GM23338 (cell line): ENCODE results near the gene THYN1.

Experiments
- CTCF ChIP-seq, 2 experiments: fragments of 200-600 bp in 1 of 2; sonication (generic) in 1 of 2; conservative IDR thresholded peaks; 2 replicates each; pipeline versions ENCODE4 v1.5.1 to v1.6.1; 2016 to 2017; ENCODE audit warnings: antibody characterized with exemption in 2 of 2, low read depth in 2 of 2, mild to moderate bottlenecking in 2 of 2, moderate library complexity in 1 of 2
- EZH2 ChIP-seq: fragments of 200-600 bp; sonication (generic); IDR thresholded peaks from one replicate; pipeline ENCODE4 v1.8.0; 2017; ENCODE audit warnings: antibody characterized with exemption, mild to moderate bottlenecking, low read depth; ENCODE audit not compliant: unreplicated experiment
- POLR2AphosphoS5 ChIP-seq: IDR thresholded peaks from 2 replicates; pipeline ENCODE4 v1.6.1; 2016; ENCODE audit warnings: antibody characterized with exemption, low read depth

GRCh38 chr11:134253188-134253993 lies at the start of gene THYN1, which contains the start of gene ACAD8:
- TF ChIP-seq CTCF (conservative IDR thresholded peaks at IDR 0.05; ENCODE audit: low read depth in 2 of 2) = no peak
- TF ChIP-seq POLR2AphosphoS5 = peak; percentile 93
- no peak for TF ChIP-seq EZH2
